CD1c-positive myeloid dendritic cell (primary cell): Measurements from ENCODE around the gene AJAP1.

ENCODE experiments used
- DNase-seq: peaks from one replicate; pipeline ENCODE4 v3.0.0-alpha.2; 2016; ENCODE audit errors: extremely low spot score

The AJAP1 gene

DNA sequence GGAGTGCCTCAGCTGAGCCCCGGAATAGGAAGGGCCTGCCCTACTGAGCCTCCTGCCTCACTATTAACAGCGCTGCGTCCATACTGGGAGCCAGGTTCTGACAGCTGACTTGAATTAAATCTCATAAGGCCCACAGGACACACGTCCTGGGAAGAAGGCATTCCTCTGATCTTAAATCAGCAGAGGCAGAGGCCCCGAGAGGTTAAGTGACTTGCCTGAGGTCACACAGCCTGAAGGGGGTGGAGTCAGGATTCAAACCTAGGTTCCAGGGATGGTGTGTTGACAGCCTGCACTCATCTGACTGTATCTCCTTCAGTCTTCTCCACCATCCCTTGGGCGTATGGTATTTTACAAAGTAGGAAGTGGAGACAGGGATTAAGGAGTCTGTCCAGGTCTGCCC lies 79.8 kb downstream of the AJAP1 start:
- DNase-seq, result no peak

- DNase-seq, result no peak
These were observed 80.4 kb downstream of the AJAP1 start for GRCh38 chr1:4734791-4735190.

DNA sequence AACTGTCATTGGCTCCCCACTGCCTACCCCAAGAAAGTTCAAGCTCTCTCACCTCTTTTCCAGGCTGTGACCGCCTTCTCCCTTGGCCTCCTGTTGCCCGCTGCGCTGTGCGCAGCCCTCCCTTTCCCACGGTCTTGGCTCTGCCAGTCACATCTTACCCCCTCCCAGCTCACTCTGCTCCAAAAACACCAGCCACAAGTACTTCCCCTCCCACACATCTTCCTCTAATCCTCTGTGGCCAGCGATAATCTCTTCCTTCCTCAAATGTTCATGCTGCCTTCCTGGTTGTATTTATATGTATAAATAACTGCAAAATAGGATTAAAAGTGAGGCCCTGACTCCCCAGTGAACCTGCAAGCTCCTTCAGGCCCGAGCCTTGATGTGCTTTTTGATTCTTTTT lies 81.8 kb downstream of the AJAP1 start:
- peak; percentile 50 for DNase-seq

DNA sequence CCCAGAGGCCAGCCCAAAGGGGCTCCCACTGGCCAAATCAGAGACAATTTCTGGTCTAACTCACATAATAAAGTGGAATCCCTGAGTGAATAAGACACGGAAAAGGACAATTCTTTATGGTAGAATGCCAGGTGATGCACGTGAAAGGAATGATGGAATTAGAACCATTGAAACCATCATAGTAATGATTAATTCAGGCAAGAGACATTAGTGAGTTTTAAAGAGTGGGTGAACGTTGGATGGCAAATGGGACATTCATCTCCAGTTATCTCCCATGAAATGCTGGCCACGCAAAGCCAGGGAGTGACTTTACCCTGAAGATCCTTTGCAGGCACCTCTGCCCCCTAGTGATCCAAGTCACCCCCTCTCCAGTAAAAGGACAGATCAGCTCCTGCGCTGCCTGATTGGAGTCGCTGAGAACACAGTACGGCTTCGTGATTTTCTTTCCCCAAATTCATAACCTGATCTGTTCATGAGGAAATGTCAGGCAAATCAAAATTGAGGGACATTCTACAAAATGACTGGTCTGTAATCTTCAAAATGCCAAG lies 87.5 kb downstream of the AJAP1 start:
- DNase-seq, result no peak

- DNase-seq, result no peak
These were observed 89.8 kb downstream of the AJAP1 start for GRCh38 chr1:4743978-4744750.

DNA sequence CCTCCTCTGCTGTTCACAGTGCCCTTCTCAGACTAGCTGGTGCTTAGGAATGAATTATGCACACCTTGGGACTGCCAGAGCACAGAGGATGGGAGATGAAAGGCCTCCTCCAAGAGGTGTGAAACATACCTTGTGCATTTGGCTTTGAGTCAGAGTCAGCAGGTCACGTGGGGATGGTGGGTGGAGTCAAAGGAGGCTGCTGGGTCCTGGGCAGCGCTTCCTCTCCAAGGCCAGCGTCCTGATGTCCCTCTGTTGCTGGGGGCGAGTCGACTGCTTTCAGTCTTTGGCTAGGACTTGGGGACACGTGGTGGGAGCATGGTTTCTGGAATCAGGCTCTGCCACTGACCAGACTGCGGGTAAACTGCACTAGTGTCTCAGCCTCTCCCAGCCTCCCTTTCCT lies 91.2 kb downstream of the AJAP1 start:
- no peak for DNase-seq

- DNase-seq, result no peak
These were observed 95.0 kb downstream of the AJAP1 start for GRCh38 chr1:4749406-4749805.

- DNase-seq, result no peak
These were observed 95.8 kb downstream of the AJAP1 start for GRCh38 chr1:4750177-4750576.

DNA sequence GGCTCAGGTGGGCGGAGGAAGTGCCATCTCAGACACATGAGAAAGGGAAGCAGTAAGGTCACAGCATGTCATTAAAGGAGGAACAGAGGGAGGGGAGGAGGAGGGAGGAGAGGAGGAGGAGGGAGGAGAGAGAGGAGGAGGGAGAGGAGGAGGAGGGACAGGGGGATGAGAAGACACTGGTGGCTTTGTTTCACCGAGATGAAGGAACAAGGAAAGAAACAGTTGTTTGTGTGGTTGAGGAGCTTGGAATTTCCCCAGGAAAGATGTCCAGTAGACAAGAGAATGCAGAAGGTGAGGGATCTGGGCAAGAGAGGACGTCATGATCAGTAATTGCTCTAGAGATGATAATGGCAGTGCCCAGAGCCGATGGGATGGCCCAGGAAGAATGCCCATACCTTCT lies 97.7 kb downstream of the AJAP1 start:
- no peak for DNase-seq

- no peak for DNase-seq
These were observed 100.4 kb downstream of the AJAP1 start for GRCh38 chr1:4754816-4755215.

- DNase-seq, result no peak
These were observed 101.0 kb downstream of the AJAP1 start for GRCh38 chr1:4755301-4755845.

- no peak for DNase-seq
These were observed 101.6 kb downstream of the AJAP1 start for GRCh38 chr1:4755864-4756504.

- DNase-seq, result no peak
These were observed 102.6 kb downstream of the AJAP1 start for GRCh38 chr1:4756851-4757580.

DNA sequence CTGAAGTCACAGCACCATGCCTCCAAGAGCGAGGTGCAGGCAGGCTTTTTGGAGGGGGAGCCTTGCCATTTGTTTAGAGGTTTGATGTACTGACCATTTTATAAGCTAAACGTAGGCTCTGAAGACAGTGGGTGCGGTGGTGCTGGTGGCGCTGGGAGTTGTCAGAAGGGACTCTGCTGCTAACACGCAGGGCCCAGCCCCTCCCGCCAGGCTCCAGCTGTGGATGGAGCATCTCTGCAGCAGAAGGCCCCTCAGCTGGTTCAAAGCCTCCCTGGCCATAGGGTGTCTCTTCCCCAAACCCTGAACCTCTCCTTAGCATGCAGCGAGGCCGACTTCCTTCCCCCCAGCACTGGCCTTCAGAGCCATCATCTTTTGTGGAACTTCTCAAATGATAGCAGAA lies 105.3 kb downstream of the AJAP1 start:
- DNase-seq, result no peak

DNA sequence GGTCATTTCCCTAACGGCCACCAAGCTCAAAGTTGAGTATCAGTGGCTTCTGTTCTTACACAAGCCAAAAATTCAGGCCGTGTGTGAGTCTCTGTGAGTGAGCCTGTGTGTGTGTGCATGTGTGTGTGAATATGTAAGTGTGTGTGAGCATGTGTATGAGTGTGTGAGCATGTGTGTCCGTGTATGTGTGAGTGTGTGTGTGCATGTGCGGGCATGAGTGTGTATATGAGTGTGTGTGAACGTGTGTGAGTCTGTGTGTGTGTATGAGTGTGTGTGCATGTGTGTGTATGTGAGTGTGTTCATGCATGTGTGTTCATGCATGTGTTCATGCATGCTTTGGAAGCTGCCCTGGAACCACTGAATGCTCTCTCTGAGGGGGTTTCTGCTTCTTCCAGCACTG lies 105.7 kb downstream of the AJAP1 start:
- no peak for DNase-seq

DNA sequence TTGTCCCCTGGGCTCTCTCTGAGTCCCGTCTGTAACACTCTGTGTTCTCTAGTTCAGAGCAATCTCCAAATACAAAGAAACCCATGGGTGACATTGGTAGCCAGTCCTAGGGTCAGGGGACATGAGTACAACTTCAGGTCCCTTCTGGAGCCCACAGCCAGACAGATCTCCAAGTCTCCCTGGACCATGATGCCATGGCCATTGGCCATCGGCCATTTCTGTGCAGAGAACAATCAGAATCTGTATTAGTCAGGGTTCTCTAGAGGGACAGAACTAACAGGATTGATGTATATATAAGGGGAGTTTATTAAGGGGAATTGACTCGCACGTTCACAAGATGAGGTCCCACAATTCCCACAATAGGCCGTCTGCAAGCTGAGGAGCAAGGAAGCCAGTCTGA lies 106.9 kb downstream of the AJAP1 start:
- no peak for DNase-seq

DNA sequence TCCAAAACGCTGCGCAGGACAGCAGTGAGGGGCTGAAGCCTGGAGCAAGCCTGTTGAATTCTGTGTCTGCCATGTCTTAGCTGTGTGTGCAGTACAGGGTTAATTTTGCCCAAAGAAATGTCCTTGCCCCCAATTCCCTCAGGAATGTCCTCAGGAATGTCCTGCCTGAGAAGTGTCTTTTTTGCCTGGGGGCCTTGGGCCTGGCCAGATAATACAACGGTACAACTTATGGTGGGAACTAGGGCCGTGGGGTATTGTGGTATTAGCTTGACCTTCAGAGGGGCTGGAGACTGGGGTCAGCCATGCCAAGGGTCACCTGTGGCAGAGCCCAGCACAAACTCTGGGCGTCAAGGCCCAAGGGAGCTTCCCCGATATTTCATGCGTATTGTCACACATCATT lies 107.7 kb downstream of the AJAP1 start:
- DNase-seq, result no peak

DNA sequence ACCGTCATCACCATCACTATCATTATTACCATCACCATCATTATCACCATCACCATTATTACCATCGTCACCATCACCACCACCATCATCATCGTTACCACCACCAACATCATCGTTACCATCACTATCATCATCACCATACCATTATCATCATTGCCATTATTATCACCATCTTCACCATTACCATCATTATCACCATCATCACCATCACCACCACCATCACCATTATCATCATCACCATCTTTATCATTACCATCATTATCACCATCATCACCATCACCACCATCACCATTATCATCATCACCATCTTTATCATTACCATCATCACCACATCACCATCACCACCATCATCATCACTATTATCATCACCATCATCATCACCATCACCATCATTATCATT lies 112.9 kb downstream of the AJAP1 start:
- DNase-seq, result no peak

GRCh38 chr1:4768553-4768952 lies 114.1 kb downstream of the AJAP1 start:
- DNase-seq, result no peak

DNA sequence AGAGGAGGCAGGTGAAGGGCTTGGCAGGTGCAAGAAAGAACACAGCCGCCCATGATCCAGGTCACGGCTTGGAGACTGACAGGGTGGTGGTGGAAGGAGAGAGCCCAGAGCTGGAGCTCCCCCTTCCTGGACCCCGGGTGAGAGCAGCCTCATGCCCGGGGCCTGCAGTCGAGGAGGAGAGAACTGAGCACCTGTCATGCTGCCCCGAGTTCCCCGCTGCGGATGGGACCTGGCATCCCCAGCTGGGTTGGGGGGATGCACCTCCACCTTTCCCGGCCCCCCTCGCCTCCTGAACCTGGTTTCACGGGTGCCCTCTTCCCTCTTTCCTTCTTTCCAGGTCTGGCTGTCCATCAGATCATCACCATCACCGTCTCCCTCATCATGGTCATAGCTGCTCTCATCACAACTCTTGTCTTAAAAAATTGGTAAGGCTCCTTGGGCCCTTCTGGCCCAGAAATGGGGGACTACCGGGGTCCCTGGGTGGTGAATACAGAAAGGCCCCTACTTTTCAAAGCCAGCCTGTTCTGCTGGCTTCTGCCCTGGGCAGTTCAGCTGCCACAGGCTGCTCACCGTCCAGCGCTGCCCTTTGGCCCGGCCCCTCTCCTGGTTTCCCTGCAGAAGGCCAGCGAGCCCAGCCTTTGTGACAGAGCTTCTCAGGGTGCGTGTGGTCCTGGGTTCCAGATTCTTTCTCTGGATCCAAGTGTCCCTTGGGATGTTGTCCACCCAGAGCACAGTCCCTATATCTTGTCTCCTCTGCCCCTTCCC lies 115.3 kb downstream of the AJAP1 start:
- DNase-seq, result no peak

- no peak for DNase-seq
These were observed 116.3 kb downstream of the AJAP1 start for GRCh38 chr1:4770713-4771112.

DNA sequence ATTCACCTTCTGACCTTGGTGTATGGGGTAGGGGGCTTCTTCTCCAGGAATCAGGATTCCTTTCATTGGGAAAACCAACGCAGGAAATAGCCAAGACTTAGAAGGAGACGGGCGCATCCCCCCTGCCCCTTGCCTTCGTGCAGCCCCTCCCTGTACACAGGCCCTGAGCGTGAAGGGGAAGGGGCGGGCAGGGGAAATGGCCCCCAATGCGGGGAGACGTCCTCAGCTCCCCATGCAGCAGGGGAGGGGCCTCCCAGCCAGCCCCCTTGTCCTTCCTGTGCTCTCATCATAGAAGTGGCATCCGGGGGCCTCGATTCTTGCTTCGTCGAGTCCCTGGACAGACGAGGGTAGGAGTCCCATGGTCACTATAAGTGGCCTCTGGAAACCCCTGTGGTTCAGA lies 116.9 kb downstream of the AJAP1 start:
- no peak for DNase-seq
